Suppressor macrophage treated with lipopolysaccharide for 4 hours (primary cell): Measurements from ENCODE around the gene FREM2.
A peak's percentile ranks its signal among the peaks of the same experiment; 100 is the strongest.

Experiments used
- DNase-seq: peaks from one replicate; pipeline ENCODE4 v3.0.0-alpha.2; 2020

The FREM2 gene

DNA sequence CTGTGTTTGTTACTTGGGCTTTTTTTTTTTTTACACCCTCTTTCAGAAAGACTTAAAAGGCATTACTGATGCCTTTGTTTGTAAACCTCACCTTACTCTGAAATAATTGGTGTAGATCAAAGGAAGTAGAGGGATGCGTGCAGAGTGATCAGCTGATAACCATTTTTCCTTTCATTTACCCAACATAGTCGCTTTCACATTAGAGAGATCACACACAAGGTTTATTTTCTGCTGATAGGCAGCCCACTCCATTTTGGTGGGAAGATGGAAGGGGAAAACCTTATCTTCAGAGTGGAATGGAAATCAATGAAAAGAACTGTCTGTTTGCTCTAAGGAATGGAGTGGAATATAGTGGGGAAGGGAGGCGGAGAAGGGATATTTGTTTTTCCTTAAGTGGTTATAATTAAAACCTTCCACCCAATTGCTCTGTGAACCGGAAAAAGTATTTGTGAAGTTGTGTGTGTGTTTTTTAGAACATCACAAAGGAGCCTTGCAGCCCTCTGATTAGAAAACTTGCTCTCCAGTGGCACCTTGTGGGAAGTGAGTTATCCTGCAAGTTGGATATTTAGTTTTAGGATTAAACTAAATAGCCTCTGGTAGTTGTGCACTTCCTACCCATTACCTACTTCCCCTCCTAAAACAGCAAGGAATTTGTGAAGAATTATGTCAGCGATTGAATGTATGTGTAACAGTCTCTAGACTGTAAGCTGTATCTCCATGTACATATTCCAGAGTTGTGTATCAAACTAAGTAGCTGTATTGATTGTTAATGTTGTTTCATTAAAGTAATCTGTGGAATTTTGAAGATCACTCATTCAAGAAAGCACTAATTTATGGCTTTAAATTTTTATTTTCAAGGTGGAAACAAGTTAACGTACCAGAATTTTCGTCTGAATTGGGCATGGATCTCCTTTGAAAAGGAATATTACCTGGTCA lies 76.8 kb downstream of the FREM2 start:
- DNase-seq: peak; percentile 1

DNA sequence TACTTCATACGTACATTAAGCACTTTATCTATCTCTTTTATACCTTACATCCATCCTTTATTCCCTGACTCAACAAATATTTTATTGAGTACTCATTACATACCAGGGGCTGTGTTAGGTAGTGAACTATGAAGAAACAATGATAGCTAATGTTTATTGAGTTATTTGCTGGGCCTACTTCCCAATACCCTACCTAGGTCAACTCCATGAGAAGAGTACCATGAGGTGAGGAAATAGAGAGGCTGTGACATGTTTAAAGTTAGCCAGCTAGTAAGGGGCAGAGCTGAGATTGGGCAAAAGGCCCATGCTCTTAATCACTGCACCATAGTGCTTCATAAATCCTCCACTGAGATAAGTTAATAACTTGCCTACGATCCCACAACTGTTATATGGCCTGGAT lies 79.9 kb downstream of the FREM2 start:
- DNase-seq: no peak

DNA sequence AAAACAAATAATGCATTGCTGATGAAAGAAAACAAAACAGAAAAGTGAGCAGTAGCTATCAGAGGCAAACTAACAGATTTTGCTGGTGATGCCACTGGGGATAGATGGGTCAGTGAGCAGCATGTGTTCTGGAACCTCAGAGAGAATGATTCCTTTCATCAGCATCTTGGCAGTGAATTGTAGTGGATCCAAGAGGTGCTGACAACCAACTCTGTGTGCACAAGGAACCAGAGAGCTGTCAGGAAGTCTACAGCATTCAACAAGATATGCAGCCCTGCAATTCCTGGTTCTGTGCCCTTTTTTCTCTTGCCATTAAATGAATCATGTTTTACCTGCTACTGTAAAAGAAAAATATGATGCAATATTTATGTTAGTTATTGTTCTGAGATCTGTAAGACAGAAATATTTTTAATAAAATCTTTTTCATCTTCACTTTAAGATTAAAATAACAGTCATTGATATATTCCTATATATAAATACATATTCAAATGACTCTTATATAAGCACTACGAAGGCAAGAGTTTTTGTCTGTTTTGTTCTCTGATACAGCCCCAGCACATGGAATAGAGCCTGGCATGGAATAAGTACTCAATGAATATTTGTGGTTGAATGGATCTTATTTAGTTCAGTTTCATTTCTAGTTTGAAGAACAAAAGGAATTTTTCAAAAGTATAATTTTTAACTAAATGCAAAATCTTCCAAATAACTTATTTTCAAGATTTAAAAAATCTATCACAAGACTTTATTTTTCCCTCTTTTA lies 80.8 kb downstream of the FREM2 start:
- no peak for DNase-seq

DNA sequence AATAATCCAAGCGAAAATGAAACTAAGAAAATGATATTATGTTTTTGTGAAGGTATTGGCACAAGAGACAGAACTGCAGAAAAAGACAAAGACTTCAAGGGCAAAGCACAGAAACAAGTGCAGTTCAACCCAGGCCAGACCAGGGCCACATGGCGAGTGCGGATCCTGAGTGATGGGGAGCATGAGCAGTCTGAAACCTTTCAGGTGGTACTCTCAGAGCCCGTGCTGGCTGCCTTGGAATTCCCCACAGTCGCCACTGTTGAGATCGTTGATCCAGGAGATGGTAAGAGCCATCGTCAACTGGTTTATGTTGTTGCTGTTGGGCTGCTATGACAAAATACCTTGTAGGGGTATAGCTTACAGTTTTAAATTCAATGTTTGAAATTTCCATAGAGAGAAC lies 82.6 kb downstream of the FREM2 start:
- DNase-seq: no peak

DNA sequence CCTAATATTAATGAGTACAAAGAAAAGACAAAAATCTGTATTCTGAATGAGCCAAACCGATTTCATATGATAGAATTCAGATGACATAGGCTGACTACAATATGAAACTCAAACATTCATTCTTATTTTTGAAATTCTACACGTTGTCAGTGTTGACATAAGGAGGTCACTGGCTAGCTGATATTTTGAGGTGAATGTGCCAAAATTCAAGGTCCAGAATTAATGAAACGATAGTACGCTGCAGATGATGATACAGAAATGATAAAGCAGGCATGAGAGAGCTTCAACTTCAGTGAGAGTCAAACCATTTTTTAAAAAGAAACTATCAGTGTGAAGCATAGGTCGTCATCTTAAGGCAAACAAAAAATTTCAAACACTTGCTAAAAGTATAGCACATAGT lies 88.2 kb downstream of the FREM2 start:
- no peak for DNase-seq

DNA sequence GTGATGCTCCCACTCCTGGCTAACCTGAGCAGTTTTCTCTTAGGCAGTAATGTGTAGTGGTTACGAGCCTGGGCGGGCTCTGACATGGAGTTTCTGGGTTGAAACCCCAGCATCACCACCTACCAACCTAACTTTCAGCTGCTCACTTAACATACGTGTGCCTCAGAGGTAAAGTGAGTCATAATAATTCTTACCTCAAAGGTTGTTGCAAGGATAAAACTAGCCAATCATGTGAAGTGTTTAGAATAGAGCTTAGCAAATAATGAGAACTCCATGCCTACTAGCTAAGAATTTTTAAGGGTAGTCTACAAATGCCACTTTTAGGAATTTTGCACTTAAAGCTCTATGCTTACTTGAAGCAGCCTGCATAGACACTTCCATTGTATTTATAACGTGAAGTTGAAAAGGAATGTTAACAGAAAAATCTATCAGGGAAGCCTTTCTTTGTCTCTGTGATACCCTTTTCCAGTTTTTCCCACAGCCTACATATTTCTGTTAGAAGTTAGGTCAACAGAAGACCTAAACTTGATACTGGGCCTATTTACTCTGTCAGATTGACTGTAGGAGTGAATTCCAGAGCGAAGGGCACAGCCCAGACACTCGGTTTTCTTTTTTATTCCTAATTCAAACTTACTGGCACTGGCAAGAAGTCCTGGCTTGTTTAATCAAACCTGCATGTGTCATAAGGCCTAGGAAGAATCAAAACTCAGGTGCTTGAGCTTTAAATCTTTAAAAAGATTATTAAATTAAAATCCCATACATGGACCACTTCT lies 90.7 kb downstream of the FREM2 start:
- no peak for DNase-seq

DNA sequence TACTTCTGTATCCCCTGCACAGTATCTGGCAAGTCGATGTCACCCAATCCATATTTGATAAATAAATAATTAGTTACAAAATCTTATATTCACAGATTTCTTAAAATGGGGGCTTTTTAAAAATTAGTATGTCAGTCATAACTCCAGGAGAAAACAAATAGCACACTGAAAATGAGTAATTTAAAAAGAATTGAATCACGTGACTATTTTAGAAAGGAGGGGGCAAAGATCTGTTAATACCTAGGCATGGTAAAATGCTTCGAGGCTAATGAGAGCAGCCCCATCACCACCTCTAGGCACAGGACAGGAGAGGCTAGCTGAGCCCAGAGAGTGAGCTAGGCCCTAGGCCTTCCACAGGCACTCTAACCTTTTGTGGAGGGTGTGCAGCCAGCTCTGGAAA lies 94.7 kb downstream of the FREM2 start:
- DNase-seq: no peak

DNA sequence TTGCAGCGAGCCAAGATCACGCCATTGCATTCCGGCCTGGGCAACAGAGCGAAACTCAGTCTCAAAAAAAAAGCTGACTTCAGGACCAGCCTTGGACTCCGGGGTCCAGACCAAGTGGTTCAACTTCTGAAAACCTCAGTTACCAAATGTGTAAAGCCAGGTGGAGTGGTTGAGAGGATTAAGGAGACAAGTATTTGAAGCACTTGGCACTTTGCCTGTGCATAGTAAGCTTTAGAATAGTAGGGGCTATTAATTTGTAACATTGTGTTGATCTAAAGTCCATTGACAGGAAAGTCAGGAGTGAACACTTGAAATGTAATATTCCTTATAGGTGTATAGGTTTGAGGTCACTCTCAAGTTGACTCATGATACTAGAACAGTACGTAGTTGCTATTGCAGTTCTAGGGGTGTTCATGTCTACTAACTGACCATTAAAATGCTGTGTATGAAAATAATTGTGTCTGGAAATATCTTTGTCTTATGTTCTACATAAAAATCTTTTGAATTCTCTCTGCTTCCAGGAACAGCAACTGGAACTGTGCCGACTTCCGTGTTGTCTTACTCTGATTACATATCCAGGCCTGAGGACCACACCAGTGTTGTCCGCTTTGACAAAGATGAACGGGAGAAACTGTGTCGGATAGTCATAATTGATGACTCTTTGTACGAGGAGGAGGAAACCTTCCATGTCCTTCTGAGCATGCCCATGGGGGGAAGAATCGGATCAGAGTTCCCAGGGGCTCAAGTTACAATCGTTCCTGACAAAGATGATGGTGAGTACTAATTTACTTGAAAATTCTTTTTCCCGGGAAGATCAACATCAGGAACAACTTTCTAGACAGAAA lies 97.4 kb downstream of the FREM2 start:
- DNase-seq: no peak

DNA sequence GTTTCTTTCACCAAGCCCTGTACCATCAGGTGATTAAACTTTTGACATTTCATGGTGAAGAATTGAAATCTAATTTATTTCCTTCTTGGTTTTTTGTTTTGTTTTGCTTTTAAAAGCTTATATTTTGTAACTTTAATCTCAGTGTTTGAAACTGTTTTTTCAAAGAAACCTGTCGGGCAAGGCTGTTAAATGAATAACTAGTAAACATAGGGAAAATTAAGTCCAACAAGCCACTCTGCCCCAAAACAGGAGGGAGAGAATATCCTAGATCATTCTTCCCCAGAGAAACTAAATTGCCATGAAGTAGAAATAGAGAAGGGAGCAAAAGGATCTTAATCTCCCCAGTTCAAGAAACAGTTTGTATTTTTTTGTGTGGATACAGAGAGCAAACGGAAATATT lies 98.2 kb downstream of the FREM2 start:
- no peak for DNase-seq

DNA sequence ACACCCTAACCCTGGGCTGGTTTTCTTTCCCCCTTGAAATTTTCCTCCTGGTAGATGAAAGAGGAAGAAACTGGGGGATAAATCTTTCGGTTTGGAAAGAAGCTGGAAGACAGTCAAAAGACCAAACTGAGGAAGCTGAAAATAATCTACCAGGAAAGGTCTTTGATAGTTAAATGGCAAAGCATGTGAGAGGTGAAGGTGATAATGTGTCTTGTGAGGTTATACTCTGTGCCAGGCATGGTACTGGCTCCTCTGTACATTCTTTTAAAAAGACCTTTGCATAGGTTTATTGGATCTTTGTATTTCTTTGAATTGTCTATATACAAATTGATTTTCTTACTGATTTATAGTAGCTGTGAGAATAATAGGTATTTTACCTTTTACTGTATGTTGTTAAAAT lies 98.6 kb downstream of the FREM2 start:
- no peak for DNase-seq

DNA sequence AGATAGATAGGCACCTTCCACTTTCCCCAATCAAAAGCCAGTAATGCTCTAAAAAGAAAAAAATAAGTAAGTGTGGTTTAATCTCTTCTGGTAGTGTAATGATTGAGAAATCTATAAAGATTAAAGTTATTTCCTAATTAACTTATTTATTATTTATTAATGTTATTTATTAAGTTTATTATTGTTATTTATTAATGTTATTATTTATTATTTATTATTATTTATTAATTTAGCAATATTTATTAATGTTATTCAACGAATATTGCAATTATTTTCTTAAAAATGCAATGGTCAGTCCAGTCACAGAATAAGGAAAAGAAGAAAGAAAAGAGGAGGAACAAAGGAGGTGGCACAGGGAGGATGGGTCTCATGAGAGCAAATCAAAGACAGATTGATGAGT lies 100.7 kb downstream of the FREM2 start:
- DNase-seq: no peak

DNA sequence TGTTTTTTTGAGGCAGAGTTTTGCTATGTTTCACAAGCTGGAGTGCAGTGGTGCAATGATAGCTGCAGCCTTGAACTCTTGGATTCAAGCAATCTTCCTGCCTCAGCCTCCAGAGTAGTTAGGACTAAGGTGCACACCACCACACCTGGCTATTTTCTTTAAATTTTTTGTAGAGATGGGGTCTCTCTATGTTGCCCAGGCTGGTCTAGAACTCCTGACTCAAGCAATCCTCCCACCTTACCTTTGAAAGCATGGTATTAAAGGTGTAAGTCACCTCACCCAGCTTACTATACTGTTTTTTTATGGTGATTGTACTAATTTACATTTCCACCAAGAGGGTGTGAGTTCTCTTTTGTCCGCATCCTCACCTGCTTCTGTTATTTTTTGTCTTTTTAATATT lies 110.0 kb downstream of the FREM2 start:
- no peak for DNase-seq

DNA sequence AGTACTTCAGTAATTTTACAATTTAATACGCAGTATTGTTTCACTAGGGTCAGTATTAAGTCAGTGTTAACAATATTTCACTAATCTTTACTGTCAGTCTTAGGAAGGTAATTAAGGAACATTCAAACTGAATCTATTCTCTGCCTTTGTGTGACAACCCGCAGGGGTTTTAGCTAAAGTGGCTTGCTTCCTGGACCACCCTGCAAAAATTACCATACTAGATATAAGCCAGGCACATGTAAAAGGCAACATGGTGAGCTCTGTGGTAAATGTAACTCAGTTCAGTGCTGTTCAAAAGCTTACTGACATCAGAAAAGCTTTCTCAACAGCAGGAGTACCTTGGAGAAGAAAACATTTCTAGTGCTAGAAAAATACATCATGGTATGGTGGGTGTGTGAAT lies 116.7 kb downstream of the FREM2 start:
- DNase-seq: no peak

DNA sequence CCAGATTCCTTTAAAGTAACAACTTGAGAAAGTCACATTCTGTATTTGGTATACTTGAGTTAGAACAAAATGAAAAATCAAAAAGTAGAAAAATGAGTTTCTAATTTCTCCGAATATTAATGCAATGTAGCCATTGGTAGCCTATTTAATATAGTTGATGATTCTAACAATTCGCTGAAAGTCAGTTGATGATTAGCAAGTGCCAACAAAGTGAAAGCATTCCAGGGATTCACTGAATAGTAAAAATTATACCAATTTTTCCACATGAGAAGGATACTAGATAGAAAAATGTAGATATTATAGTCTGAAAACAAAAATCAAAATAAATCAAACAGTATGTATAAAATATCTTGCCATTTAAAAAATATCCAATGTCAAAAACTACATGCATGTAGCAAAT lies 117.2 kb downstream of the FREM2 start:
- DNase-seq: no peak

DNA sequence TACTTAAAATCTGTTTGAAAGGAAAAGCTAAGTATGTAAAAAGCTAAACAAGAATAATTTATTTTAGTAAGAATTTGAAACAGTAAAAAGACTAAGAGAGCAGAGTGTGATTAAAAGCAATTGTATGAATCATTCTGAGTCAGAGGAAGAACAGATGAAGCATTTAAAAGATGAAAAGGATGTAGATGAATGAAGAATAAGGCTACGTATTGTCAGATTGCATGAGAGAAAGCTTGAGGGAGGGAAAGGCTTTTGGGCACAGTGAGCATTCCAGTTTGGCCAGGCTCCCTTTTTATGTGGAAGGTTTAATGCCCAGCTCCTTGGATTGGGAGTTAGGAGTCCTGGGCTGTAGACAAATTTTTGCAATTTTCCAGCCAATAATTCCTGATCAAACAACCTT lies 117.7 kb downstream of the FREM2 start:
- DNase-seq: no peak

DNA sequence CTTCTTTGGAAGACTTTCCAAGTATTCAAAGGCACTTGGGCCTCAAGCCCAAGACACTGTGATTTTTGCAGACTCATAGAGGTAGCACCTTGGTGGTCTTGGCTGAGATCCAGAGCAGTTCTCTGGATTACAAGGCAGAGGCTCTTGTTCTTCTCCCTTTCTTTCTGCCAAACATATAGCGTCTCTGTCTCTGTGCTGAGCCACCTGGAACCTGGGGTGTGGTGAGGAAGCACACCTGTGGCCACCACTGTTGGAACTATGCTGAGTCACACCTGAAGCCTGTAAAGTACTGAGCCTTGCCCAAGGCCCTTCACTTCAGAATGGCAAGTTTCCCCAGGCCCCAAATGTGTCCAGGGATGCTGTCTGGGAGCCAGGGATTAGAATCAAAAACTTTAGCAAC lies 127.5 kb downstream of the FREM2 start:
- no peak for DNase-seq

DNA sequence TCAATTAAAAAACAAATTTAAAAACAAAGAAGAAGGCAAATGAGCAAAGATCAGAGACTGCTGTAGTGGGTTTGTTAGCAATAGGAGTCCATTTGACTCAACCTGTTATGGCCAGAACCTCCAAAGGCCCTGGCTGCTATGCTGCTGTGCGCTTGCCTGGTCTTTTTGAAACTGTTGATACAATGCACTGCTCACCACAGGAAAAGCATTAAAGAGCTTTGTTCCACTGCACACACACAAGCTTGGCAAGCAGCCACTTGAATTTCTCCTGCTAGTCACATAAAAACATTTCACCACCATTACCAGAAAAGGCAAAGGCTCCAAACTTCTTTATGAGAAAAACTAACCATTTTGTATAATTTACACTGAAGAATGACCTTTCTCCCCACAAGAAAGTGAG lies 132.2 kb downstream of the FREM2 start:
- no peak for DNase-seq

DNA sequence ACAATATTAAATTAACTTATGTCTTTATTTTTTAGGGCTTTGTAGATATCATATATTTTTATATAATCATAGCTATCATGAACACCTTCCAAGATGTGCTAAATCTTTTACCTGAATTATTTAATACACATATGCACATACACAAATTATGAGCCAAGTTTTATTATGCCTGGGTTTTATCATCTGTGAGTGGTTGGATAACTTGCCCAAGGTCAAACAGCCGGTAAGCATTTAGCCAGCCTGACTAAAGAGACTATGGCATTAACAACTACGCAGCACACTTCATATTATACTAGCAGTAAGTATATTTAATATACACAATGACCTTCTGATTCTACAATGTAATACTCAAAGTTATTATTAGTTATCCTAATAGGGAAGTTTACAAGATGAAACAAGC lies 132.7 kb downstream of the FREM2 start:
- DNase-seq: no peak

DNA sequence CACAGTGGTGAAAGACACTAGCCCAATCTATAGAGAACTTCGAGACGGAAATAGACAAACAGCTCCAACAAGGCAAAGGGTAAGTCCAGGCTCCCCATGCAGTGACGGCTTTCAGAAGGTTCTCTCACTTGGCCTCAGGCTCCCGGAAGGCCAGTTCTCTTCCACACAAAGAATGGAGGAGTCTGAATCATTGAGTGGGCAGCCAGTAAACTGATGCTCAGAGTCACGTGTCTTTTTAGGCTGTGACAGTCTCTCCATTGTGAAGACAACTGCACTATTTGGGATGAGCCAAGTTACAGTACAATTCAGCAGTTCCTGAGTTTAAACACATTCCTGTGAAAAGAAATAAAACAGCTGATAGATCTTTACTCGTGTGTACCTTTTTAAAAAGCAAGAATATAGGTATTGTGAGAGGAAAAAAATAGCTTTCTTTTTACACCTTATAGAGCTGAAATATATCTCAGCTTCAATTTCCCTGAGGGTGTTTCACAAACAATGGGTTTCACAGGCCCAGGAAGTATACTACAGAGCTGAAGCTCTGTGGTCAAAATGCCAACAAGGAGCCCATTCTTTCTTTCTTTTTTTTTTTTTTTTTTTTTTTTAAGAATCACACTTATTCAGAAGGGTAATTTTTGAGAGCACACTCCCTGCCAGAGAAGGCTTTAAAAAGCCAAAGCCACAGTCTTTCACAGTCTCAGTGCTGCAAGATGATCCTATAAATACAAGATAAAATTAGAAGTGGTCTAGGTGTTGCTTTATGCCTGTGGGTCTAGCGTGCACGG lies 135.1 kb downstream of the FREM2 start:
- no peak for DNase-seq

DNA sequence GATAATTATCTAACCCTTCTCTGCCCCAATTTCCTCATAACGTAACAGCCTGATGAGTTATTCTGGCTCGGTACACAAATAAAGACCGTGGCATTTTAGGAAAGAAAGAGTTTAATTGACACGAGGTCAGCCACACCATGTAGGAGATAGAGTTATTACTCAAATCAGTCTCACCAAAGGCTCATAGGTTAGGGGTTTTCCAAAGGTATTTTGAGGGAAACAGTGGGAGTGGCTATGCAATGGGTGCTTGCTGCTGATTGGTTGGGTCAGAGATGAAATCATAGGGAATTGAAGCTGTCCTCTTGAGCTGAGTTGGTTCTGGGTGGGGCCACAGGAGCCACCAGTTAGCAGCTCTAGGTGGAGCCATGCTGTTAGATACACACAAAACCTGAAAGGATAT lies 137.5 kb downstream of the FREM2 start:
- no peak for DNase-seq

DNA sequence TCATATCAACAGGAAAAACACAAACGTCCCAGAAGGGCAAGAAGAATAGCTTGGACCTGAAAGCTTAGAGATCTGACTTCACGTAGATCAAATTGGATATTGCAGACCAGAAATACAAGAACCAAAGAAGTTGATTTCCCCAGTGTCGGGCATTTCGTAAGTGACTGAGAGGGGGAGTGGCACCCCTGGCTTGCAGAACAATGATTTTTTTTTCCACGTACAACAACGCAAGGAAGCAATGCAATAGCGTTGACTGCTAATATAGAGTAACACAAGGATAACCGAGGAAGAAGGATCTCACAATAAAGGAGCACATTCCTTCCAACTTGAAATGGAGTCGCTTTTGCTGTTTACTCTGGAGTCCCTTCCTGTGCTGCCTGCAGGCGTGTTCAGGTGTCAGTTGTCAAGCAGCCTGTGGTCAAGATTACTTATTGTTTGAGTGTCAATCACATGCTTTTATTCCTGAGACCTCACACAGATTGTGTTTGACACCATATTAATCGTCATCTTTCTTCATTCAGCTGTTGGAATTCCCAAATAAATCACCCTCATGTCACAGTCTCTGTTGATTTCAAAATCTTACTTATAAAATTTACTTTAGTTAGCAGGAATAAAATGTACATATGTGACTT lies 139.4 kb downstream of the FREM2 start:
- no peak for DNase-seq
